CD8-positive, alpha-beta memory T cell (primary cell): ENCODE results near the gene PRSS27. TPM values are rescaled to one million over a fixed set of nuclear protein-coding genes. Genes with fewer than 3 reads are reported as not detected.

Source experiments
- CTCF ChIA-PET: fragments of 350-600 bp; sonication (Branson Sonifier 250); formaldehyde crosslinking; loops from one replicate; lab custom pipeline; 2021; ENCODE audit warnings: antibody characterized with exemption; lab: Charles Lee
- POLR2A ChIA-PET: fragments of 350-600 bp; sonication (Branson Sonifier 250); formaldehyde crosslinking; loops from one replicate; lab custom pipeline; 2021; ENCODE audit warnings: antibody characterized with exemption; lab: Charles Lee
- DNase-seq, 5 donors: peaks; one replicate each; pipeline versions ENCODE4 v3.0.0 to v3.0.0-alpha.2; 2020 to 2022; ENCODE audit warnings: mixed read lengths in 1 of 5
- H3K27ac ChIP-seq: one replicate; pipeline ENCODE4 v1.7.0; 2013; ENCODE audit warnings: low read depth, mild to moderate bottlenecking, low read length, moderate library complexity
- H3K27me3 ChIP-seq: 2 replicates; pipeline ENCODE4 v1.7.0; 2013; ENCODE audit warnings: low read length, mild to moderate bottlenecking; ENCODE audit not compliant: insufficient read depth, poor library complexity, severe bottlenecking
- H3K36me3 ChIP-seq: 2 replicates; pipeline ENCODE4 v1.7.0; 2013; ENCODE audit warnings: mild to moderate bottlenecking, low read length, moderate library complexity; ENCODE audit not compliant: insufficient read depth
- H3K4me1 ChIP-seq: 2 replicates; pipeline ENCODE4 v1.7.0; 2013; ENCODE audit warnings: mild to moderate bottlenecking, low read length, moderate library complexity; ENCODE audit not compliant: insufficient read depth
- H3K4me3 ChIP-seq: 2 replicates; pipeline ENCODE4 v1.7.0; 2013; ENCODE audit warnings: mild to moderate bottlenecking, low read length
- H3K9me3 ChIP-seq: 2 replicates; pipeline ENCODE4 v1.7.0; 2013; ENCODE audit warnings: mild to moderate bottlenecking, low read length
- H3K27ac Mint-ChIP-seq, 8 donors: one replicate each; pipeline ENCODE4 v1.8.0; 2020 to 2021; ENCODE audit warnings: mixed read lengths in 8 of 8, mild to moderate bottlenecking in 6 of 8, inconsistent platforms in 3 of 8, moderate library complexity in 3 of 8
- H3K27me3 Mint-ChIP-seq, 2 donors: one replicate each; pipeline ENCODE4 v1.8.0; 2020 to 2021; ENCODE audit warnings: mixed read lengths in 2 of 2, mild to moderate bottlenecking in 1 of 2, moderate library complexity in 1 of 2
- H3K36me3 Mint-ChIP-seq, 3 donors: one replicate each; pipeline ENCODE4 v1.8.0; 2020 to 2021; ENCODE audit warnings: mixed read lengths in 3 of 3, inconsistent platforms in 1 of 3, mild to moderate bottlenecking in 1 of 3
- H3K4me1 Mint-ChIP-seq, 3 donors: one replicate each; pipeline ENCODE4 v1.8.0; 2020 to 2021; ENCODE audit warnings: mixed read lengths in 3 of 3, inconsistent platforms in 1 of 3, mild to moderate bottlenecking in 1 of 3
- H3K4me3 Mint-ChIP-seq, 7 donors: one replicate each; pipeline ENCODE4 v1.8.0; 2020 to 2021; ENCODE audit warnings: mixed read lengths in 7 of 7, mild to moderate bottlenecking in 6 of 7, moderate library complexity in 4 of 7, inconsistent platforms in 2 of 7
- H3K9me3 Mint-ChIP-seq, 5 donors: one replicate each; pipeline ENCODE4 v1.8.0; 2020 to 2022; ENCODE audit warnings: mixed read lengths in 5 of 5, mild to moderate bottlenecking in 3 of 5, moderate library complexity in 2 of 5, inconsistent platforms in 1 of 5
- polyA plus RNA-seq: library from polyadenylated mRNA; unstranded; fragments of 300-500 nt; fragmentation: Illumina TruSeq; gene quantifications from one replicate; pipeline ENCODE4 v1.2.3, GENCODE V29; 2021
- total RNA-seq, 2 experiments: library from RNA; stranded (reverse); gene quantifications; one replicate each; pipeline ENCODE4 v1.2.3, GENCODE V29; 2021

Gene PRSS27
- total and polyA plus RNA-seq, 3 experiments from 2014 or later: 1.3 to 1.6 TPM; not detected in 1

- Mint-ChIP-seq H3K4me3 (peak overlapping the region in 1 of 7 donors; percentile 15), H3K4me1 (peaks cover 29 to 41% (median 36%) of the 10 kb centered on the region in 3 donors), H3K27me3 (peaks cover 0 to 12% of the 10 kb centered on the region in 2 donors), H3K36me3 (peaks cover 0 to 22% (median 5%) of the 10 kb centered on the region in 3 donors), H3K9me3 (peaks cover 0 to 3% (median 0%) of the 10 kb centered on the region in 5 donors), H3K27ac (peak overlapping the region in 3 of 8 donors; percentile 19 to 99 (median 56))
- peaks cover 27% of the 10 kb centered on the region for H3K4me1 ChIP-seq
- ChIA-PET POLR2A (interaction anchor here (6.8 kb wide), 1 partner anchor 27 kb away, joined by 55 read pairs; the partner anchor contains the start of gene ELOB), CTCF (interaction anchor here (1.0 to 2.0 kb wide), 2 partner anchors 10 to 28 kb away, joined by 4 to 5 read pairs; no protein-coding TSS in a partner anchor)
- no peaks in the 10 kb centered on the region for H3K36me3 ChIP-seq
- H3K27ac ChIP-seq: no peak overlapping the region
- no peak overlapping the region for H3K4me3 ChIP-seq
- no peaks in the 10 kb centered on the region for H3K9me3 ChIP-seq
- no peak for DNase-seq
- no peaks in the 10 kb centered on the region for H3K27me3 ChIP-seq
Observed at GRCh38 chr16:2749936-2750335, 29.9 kb upstream of the PRSS27 start.

- Mint-ChIP-seq H3K4me1 (peaks cover 25 to 36% (median 31%) of the 10 kb centered on the region in 3 donors), H3K27ac (peak overlapping the region in 4 of 8 donors; percentile 19 to 99 (median 37)), H3K36me3 (peaks cover 0 to 18% (median 4%) of the 10 kb centered on the region in 3 donors), H3K4me3 (peak overlapping the region in 1 of 7 donors; percentile 39), H3K27me3 (peaks cover 0 to 12% of the 10 kb centered on the region in 2 donors), H3K9me3 (peaks cover 0 to 3% (median 0%) of the 10 kb centered on the region in 5 donors)
- CTCF ChIA-PET: no interaction called here
- Histone ChIP-seq H3K27me3 (no peaks in the 10 kb centered on the region), H3K27ac (no peak overlapping the region), H3K9me3 (no peaks in the 10 kb centered on the region), H3K36me3 (no peaks in the 10 kb centered on the region), H3K4me1 (peaks cover 23% of the 10 kb centered on the region), H3K4me3 (no peak overlapping the region)
- DNase-seq: no peak
- POLR2A ChIA-PET: interaction anchor here (6.8 kb wide), 1 partner anchor 28 kb away, joined by 55 read pairs; the partner anchor contains the start of gene ELOB
Observed at GRCh38 chr16:2749476-2749875, 29.5 kb upstream of the PRSS27 start.

- H3K4me3 ChIP-seq: no peak overlapping the region
- Mint-ChIP-seq H3K4me3 (peak overlapping the region in 1 of 7 donors; percentile 30), H3K27me3 (peaks cover 0 to 10% of the 10 kb centered on the region in 2 donors), H3K27ac (peak overlapping the region in 1 of 8 donors; percentile 99), H3K36me3 (peaks cover 0 to 12% (median 2%) of the 10 kb centered on the region in 3 donors), H3K9me3 (peaks cover 0 to 3% (median 0%) of the 10 kb centered on the region in 5 donors), H3K4me1 (peaks cover 19 to 30% (median 26%) of the 10 kb centered on the region in 3 donors)
- ChIA-PET CTCF (no interaction called here), POLR2A (interaction anchor here (0.5 to 6.8 kb wide), 2 partner anchors 28 to 48 kb away, joined by 7 to 55 read pairs; partner anchors contain the start of gene ELOB)
- peaks cover 17% of the 10 kb centered on the region for H3K4me1 ChIP-seq
- no peaks in the 10 kb centered on the region for H3K36me3 ChIP-seq
- no peak for DNase-seq
- no peaks in the 10 kb centered on the region for H3K9me3 ChIP-seq
- no peaks in the 10 kb centered on the region for H3K27me3 ChIP-seq
- no peak overlapping the region for H3K27ac ChIP-seq
Observed at GRCh38 chr16:2748757-2749455, 28.9 kb upstream of the PRSS27 start.

- POLR2A ChIA-PET: interaction anchor here (0.6 kb wide), 1 partner anchor 60 kb away, joined by 3 read pairs; no protein-coding TSS in a partner anchor
- Mint-ChIP-seq H3K9me3 (no peaks in the 10 kb centered on the region), H3K27me3 (peaks cover 0 to 3% of the 10 kb centered on the region in 2 donors), H3K4me3 (no peak overlapping the region), H3K36me3 (no peaks in the 10 kb centered on the region), H3K4me1 (peaks cover 5 to 9% (median 6%) of the 10 kb centered on the region in 3 donors), H3K27ac (no peak overlapping the region)
- H3K4me1 ChIP-seq: no peaks in the 10 kb centered on the region
- H3K9me3 ChIP-seq: no peaks in the 10 kb centered on the region
- no peak overlapping the region for H3K27ac ChIP-seq
- DNase-seq: no peak
- CTCF ChIA-PET: no interaction called here
- H3K27me3 ChIP-seq: no peaks in the 10 kb centered on the region
- no peak overlapping the region for H3K4me3 ChIP-seq
- H3K36me3 ChIP-seq: no peaks in the 10 kb centered on the region
Observed at GRCh38 chr16:2745961-2746360, 25.9 kb upstream of the PRSS27 start.

- CTCF ChIA-PET: no interaction called here
- Histone ChIP-seq H3K9me3 (no peaks in the 10 kb centered on the region), H3K27ac (no peak overlapping the region), H3K36me3 (no peaks in the 10 kb centered on the region), H3K4me1 (no peaks in the 10 kb centered on the region), H3K4me3 (no peak overlapping the region), H3K27me3 (no peaks in the 10 kb centered on the region)
- peak overlapping the region in 1 of 8 donors; percentile 75 for H3K27ac Mint-ChIP-seq
- H3K36me3 Mint-ChIP-seq: no peaks in the 10 kb centered on the region
- H3K27me3 Mint-ChIP-seq: peaks cover 0 to 7% of the 10 kb centered on the region in 2 donors
- peaks cover 0 to 4% (median under 1%) of the 10 kb centered on the region in 3 donors for H3K4me1 Mint-ChIP-seq
- POLR2A ChIA-PET: interaction anchor here (0.6 kb wide), 1 partner anchor 9 kb away, joined by 3 read pairs; no protein-coding TSS in a partner anchor
- no peak overlapping the region for H3K4me3 Mint-ChIP-seq
- no peak for DNase-seq
- no peaks in the 10 kb centered on the region for H3K9me3 Mint-ChIP-seq
Observed at GRCh38 chr16:2745116-2745890, 25.3 kb upstream of the PRSS27 start.

GRCh38 chr16:2744711-2745110 is 24.7 kb upstream of the PRSS27 start:
- H3K27me3 Mint-ChIP-seq: peaks cover 0 to 6% of the 10 kb centered on the region in 2 donors
- H3K36me3 ChIP-seq: no peaks in the 10 kb centered on the region
- no peaks in the 10 kb centered on the region for H3K4me1 ChIP-seq
- no peak overlapping the region for H3K27ac ChIP-seq
- no peaks in the 10 kb centered on the region for H3K4me1 Mint-ChIP-seq
- CTCF ChIA-PET: no interaction called here
- no peak overlapping the region for H3K27ac Mint-ChIP-seq
- no peaks in the 10 kb centered on the region for H3K27me3 ChIP-seq
- H3K9me3 Mint-ChIP-seq: no peaks in the 10 kb centered on the region
- H3K4me3 Mint-ChIP-seq: no peak overlapping the region
- H3K9me3 ChIP-seq: no peaks in the 10 kb centered on the region
- DNase-seq: no peak
- no peak overlapping the region for H3K4me3 ChIP-seq
- POLR2A ChIA-PET: interaction anchor here (0.6 kb wide), 1 partner anchor 10 kb away, joined by 3 read pairs; no protein-coding TSS in a partner anchor
- no peaks in the 10 kb centered on the region for H3K36me3 Mint-ChIP-seq

- Mint-ChIP-seq H3K9me3 (no peaks in the 10 kb centered on the region), H3K27ac (peak overlapping the region in 1 of 8 donors; percentile 11), H3K27me3 (peaks cover 0 to 6% of the 10 kb centered on the region in 2 donors), H3K4me1 (no peaks in the 10 kb centered on the region), H3K36me3 (no peaks in the 10 kb centered on the region), H3K4me3 (no peak overlapping the region)
- H3K9me3 ChIP-seq: no peaks in the 10 kb centered on the region
- POLR2A ChIA-PET: no interaction called here
- CTCF ChIA-PET: no interaction called here
- no peak overlapping the region for H3K27ac ChIP-seq
- no peaks in the 10 kb centered on the region for H3K27me3 ChIP-seq
- no peaks in the 10 kb centered on the region for H3K36me3 ChIP-seq
- DNase-seq: no peak
- no peaks in the 10 kb centered on the region for H3K4me1 ChIP-seq
- H3K4me3 ChIP-seq: no peak overlapping the region
Observed at GRCh38 chr16:2743007-2743810, 23.2 kb upstream of the PRSS27 start.
